HUES6 (cell line): ENCODE results near the gene MRPL37.

Experiments used
- H3K27ac ChIP-seq: 2 replicates; pipeline ENCODE4 v1.7.0; 2013; ENCODE audit warnings: low read depth, mild to moderate bottlenecking, low read length, inconsistent platforms
- H3K27me3 ChIP-seq: 2 replicates; pipeline ENCODE4 v1.6.1; 2013; ENCODE audit warnings: low read length; ENCODE audit not compliant: control insufficient read depth, insufficient read depth
- H3K36me3 ChIP-seq: 2 replicates; pipeline ENCODE4 v1.6.1; 2013; ENCODE audit warnings: low read length; ENCODE audit not compliant: control insufficient read depth, insufficient read depth
- H3K4me1 ChIP-seq: 2 replicates; pipeline ENCODE4 v1.6.1; 2013; ENCODE audit warnings: low read length; ENCODE audit not compliant: control insufficient read depth, insufficient read depth
- H3K4me3 ChIP-seq: 2 replicates; pipeline ENCODE4 v1.5.1; 2013; ENCODE audit warnings: low read depth, low read length
- H3K9ac ChIP-seq: one replicate; pipeline ENCODE4 v1.6.1; 2013; ENCODE audit warnings: mild to moderate bottlenecking, low read length
- H3K9me3 ChIP-seq: 2 replicates; pipeline ENCODE4 v1.6.1; 2013; ENCODE audit warnings: low read depth, low read length; ENCODE audit not compliant: control insufficient read depth, insufficient read depth

MRPL37 gene

GRCh38 chr1:54220004-54220811 is 20.2 kb downstream of the MRPL37 start:
- peaks cover 47% of the 10 kb centered on the region for H3K36me3 ChIP-seq
- no peak overlapping the region for H3K9ac ChIP-seq
- H3K27ac ChIP-seq = no peak overlapping the region
- peaks cover 8% of the 10 kb centered on the region; the same call in 1 of the 2 replicates for H3K4me1 ChIP-seq
- no peak overlapping the region for H3K4me3 ChIP-seq
- H3K27me3 ChIP-seq = no peaks in the 10 kb centered on the region
- H3K9me3 ChIP-seq = no peaks in the 10 kb centered on the region

DNA sequence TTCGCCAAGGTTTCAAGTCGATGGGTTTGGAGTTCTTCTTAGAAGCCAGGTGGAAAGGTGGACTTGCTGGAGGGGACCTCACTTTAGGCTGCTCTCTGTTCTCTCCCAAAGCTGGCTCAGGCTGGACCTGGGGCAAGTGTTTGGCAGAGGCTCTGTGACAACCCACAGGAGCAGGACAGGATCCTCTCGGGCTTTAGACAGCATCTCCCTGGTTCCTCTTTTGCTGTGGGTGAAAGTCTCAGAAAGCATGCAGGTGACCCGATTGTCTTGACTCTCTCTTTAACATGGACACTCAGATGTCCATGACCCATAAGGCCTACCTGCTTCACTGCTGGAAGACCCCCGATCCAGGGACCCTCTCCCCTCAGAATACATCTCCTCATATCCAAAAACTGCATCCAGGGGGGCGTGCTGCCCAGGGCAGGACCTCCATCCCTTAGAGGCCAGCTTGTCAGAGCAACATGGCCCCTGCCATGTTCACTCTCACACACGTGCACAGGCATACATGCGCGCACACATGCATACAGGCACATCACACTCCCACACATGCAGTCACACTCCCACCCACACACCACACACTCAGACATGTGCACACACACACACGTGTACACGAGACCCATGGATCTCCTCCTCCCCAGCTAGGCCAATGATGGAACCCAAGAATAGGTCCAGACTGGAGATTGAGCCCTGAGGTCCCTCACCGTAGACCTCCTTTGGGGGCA is 21.3 kb downstream of the MRPL37 start:
- Histone ChIP-seq H3K4me3 (no peak overlapping the region), H3K9me3 (no peaks in the 10 kb centered on the region), H3K27me3 (no peaks in the 10 kb centered on the region), H3K27ac (no peak overlapping the region), H3K4me1 (peaks cover 8% of the 10 kb centered on the region; the same call in 1 of the 2 replicates), H3K36me3 (peaks cover 42% of the 10 kb centered on the region), H3K9ac (no peak overlapping the region)

DNA sequence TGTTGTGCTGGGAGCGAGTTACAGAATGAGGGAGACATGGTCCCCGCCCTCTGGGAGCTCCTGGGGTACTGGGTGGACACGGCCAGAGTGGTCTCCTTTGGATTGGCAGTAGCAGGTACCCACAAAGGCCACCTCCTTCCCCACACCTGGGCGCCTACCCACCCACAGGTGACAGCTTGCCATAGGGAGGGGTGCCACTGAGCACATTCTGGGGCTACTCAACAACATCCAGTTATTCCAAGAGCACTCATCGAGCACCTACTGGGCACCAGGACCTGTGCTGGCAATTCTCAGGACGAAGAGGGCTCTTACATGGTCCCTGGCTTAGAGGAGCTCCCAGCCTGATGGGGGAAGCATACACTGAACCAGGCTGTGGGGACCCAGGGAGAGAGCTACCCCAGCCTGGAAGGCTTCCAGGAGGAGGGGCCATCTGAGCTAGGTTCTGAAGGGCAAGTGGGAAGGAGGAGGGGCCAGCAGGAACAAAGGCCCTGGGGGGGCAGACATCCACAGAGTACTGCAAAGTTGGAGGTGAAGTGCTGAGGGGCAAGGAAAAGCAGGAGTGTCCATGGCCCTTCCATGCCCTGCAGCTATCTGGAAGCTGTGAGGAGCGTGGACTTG is 22.0 kb downstream of the MRPL37 start:
- Histone ChIP-seq H3K4me1 (peaks cover 8% of the 10 kb centered on the region; the same call in 1 of the 2 replicates), H3K9ac (no peak overlapping the region), H3K9me3 (no peaks in the 10 kb centered on the region), H3K4me3 (no peak overlapping the region), H3K27me3 (no peaks in the 10 kb centered on the region), H3K27ac (no peak overlapping the region), H3K36me3 (peaks cover 37% of the 10 kb centered on the region)

DNA sequence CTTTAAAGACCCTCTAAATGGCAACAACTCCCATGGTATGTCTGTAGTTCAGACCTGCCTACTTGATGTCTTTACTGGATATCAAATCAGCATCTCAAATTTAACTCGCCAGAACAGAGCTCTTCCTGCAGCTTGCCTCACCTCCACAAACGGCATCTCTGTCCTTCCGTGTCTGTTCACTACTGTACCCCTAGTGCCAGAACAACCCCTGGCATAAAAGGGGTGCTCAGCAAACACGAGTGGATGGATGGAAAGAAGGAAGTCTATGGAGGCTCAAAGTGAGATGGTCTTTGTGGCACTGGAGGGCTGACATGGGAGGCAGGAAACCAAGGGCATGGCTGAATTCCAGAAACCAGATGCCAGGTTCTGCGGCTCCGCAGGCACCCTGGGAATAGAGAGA is 22.7 kb downstream of the MRPL37 start:
- Histone ChIP-seq H3K36me3 (peaks cover 37% of the 10 kb centered on the region), H3K27me3 (no peaks in the 10 kb centered on the region), H3K4me3 (no peak overlapping the region), H3K9ac (no peak overlapping the region), H3K4me1 (peaks cover 13% of the 10 kb centered on the region; the same call in 1 of the 2 replicates), H3K27ac (no peak overlapping the region), H3K9me3 (no peaks in the 10 kb centered on the region)

DNA sequence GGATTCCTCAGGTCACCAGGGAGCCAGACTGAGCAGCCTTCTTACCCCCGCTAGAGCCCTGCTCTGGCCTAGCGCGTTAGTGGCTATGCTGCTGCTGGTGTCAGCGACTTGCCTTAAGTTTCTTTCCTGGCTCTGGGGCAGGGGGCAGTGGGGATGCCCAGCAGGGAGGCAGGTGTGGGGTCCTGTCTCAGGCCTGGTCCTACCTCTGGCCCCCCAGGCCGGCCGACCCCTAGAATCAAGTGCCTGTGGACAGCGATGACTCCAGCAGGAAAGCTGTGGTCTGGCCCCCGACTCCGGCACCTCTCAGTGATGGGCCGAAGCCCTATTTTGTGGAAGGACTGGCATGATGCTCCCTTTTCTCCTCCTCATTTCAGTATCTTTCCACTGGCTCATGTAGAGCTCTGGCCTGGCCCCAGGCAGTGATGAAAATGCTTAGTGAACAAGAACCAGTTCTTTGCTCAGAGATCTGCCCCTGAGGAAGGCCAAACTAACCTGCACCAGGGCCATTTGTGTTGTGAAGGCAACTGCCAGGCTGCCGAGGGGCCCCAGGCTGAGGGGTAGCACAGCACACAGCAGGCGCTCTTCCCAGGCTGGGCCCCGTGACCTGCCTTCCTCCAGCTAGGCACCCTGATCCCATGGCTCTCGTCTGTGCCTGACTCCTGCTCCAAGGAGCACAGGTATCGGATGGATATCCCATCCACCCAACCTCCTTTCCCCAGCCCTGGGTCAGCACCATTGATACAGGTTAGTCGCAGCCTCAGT is 23.7 kb downstream of the MRPL37 start:
- H3K4me3 ChIP-seq = no peak overlapping the region
- H3K9ac ChIP-seq = no peak overlapping the region
- peaks cover 37% of the 10 kb centered on the region for H3K36me3 ChIP-seq
- no peaks in the 10 kb centered on the region for H3K9me3 ChIP-seq
- H3K27me3 ChIP-seq = no peaks in the 10 kb centered on the region
- H3K4me1 ChIP-seq = peaks cover 21% of the 10 kb centered on the region; the same call in 1 of the 2 replicates
- no peak overlapping the region for H3K27ac ChIP-seq

DNA sequence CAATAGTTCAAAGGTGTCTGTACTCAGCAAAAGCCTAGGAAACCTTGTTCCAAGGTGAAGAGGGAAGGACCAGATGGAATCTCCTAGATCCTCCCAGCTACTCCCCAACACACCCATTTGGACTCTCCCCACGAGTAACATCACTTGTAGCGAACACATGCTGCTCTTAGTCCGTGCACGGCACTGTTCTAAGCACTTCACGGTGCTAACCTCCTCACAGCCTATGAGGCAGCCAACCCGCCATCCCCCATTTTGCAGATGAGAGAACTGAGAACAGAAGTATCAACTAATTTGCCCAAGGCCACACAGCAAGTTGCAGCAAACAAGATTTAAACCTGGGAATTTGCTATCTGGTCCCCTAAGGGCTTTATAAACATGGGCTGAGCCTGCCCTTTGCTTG is 24.3 kb downstream of the MRPL37 start:
- H3K4me3 ChIP-seq = no peak overlapping the region
- H3K27ac ChIP-seq = no peak overlapping the region
- H3K27me3 ChIP-seq = no peaks in the 10 kb centered on the region
- peaks cover 22% of the 10 kb centered on the region; the same call in 1 of the 2 replicates for H3K4me1 ChIP-seq
- peaks cover 32% of the 10 kb centered on the region for H3K36me3 ChIP-seq
- no peaks in the 10 kb centered on the region for H3K9me3 ChIP-seq
- no peak overlapping the region for H3K9ac ChIP-seq

GRCh38 chr1:54225378-54225777 is 25.4 kb downstream of the MRPL37 start:
- Histone ChIP-seq H3K9me3 (no peaks in the 10 kb centered on the region), H3K36me3 (peaks cover 24% of the 10 kb centered on the region), H3K4me3 (no peak overlapping the region), H3K9ac (no peak overlapping the region), H3K27ac (no peak overlapping the region), H3K27me3 (no peaks in the 10 kb centered on the region), H3K4me1 (peaks cover 18% of the 10 kb centered on the region; the same call in 1 of the 2 replicates)

- H3K4me3 ChIP-seq = no peak overlapping the region
- no peak overlapping the region for H3K9ac ChIP-seq
- H3K4me1 ChIP-seq = peaks cover 18% of the 10 kb centered on the region; the same call in 1 of the 2 replicates
- H3K9me3 ChIP-seq = no peaks in the 10 kb centered on the region
- no peaks in the 10 kb centered on the region for H3K27me3 ChIP-seq
- H3K27ac ChIP-seq = no peak overlapping the region
- peaks cover 31% of the 10 kb centered on the region for H3K36me3 ChIP-seq
Observed at GRCh38 chr1:54225986-54226559, 26.1 kb downstream of the MRPL37 start.

- Histone ChIP-seq H3K9ac (no peak overlapping the region), H3K4me1 (peaks cover 16% of the 10 kb centered on the region; the same call in 1 of the 2 replicates), H3K27ac (no peak overlapping the region)
Observed at GRCh38 chr1:54227091-54227602, 27.2 kb downstream of the MRPL37 start.

GRCh38 chr1:54227891-54228310 is 27.9 kb downstream of the MRPL37 start:
- no peak overlapping the region for H3K27ac ChIP-seq
- H3K9ac ChIP-seq = no peak overlapping the region
- peaks cover 39% of the 10 kb centered on the region for H3K36me3 ChIP-seq
- no peak overlapping the region for H3K4me3 ChIP-seq
- H3K27me3 ChIP-seq = no peaks in the 10 kb centered on the region
- peaks cover 13% of the 10 kb centered on the region; the same call in 1 of the 2 replicates for H3K4me1 ChIP-seq
- H3K9me3 ChIP-seq = no peaks in the 10 kb centered on the region

More at GRCh38 chr1:54227091-54227602, 27.2 kb downstream of the MRPL37 start:
- no peaks in the 10 kb centered on the region for H3K27me3 ChIP-seq
- H3K4me3 ChIP-seq = no peak overlapping the region
- no peaks in the 10 kb centered on the region for H3K9me3 ChIP-seq
- H3K36me3 ChIP-seq = peaks cover 38% of the 10 kb centered on the region
